WI38 (cell line): ENCODE results near the gene NOMO2.
"Not testable (repeated sequence)": the region's sequence is repeated elsewhere in the genome, so short reads cannot be mapped to it uniquely, and the experiment has no call there.

ENCODE experiments used
- H3K4me3 ChIP-seq: 2 replicates; pipeline ENCODE4 v1.5.1; 2011; ENCODE audit warnings: low read depth, mild to moderate bottlenecking, control low read depth, low read length
- TF ChIP-seq, protein P1 (sequence below): IDR thresholded peaks from 2 replicates; pipeline ENCODE4 v1.5.1; 2012; ENCODE audit warnings: low read depth, mild to moderate bottlenecking, control low read depth, low read length

Gene NOMO2

DNA sequence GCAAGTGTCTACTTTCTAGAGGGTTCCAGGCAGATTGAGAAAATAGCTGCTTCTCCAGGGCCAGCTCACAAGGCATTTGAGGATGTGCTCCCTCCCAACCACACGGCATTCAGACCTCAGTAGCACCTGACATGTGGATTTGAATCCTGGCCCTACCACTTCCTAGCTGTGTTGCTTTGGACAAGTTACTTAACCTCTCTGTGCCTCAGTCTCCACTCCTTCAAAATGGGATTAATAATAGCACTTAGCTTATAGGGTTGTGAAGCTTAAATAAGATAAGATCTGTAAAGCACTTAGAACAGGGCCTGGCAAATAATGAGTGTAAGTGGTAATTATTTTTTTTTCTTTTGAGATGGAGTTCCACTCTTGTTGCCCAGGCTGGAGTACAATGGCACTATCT lies 21.0 kb upstream of the NOMO2 start:
- TF ChIP-seq, protein P1, sequence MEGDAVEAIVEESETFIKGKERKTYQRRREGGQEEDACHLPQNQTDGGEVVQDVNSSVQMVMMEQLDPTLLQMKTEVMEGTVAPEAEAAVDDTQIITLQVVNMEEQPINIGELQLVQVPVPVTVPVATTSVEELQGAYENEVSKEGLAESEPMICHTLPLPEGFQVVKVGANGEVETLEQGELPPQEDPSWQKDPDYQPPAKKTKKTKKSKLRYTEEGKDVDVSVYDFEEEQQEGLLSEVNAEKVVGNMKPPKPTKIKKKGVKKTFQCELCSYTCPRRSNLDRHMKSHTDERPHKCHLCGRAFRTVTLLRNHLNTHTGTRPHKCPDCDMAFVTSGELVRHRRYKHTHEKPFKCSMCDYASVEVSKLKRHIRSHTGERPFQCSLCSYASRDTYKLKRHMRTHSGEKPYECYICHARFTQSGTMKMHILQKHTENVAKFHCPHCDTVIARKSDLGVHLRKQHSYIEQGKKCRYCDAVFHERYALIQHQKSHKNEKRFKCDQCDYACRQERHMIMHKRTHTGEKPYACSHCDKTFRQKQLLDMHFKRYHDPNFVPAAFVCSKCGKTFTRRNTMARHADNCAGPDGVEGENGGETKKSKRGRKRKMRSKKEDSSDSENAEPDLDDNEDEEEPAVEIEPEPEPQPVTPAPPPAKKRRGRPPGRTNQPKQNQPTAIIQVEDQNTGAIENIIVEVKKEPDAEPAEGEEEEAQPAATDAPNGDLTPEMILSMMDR: no peak
- H3K4me3 ChIP-seq: no peak overlapping the region

DNA sequence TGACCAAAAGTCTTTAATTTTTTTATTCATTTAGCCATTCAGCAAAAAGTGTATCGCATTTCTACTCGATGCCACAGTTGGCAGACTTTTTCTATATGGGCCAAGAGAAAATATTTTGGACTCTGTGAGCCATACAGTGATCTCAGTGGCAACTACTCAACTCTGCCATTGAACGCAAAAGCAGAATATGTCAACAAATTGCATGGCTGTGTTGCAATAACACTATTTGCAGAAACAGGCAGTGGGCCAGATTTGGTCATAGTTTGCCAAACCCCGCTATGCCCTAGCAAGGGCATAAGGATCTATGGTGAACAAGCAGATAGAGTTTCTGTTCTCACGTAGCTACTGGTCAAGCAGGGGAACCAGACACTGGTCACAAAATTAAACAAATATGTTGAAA lies 18.5 kb upstream of the NOMO2 start:
- not testable (repeated sequence) for H3K4me3 ChIP-seq

DNA sequence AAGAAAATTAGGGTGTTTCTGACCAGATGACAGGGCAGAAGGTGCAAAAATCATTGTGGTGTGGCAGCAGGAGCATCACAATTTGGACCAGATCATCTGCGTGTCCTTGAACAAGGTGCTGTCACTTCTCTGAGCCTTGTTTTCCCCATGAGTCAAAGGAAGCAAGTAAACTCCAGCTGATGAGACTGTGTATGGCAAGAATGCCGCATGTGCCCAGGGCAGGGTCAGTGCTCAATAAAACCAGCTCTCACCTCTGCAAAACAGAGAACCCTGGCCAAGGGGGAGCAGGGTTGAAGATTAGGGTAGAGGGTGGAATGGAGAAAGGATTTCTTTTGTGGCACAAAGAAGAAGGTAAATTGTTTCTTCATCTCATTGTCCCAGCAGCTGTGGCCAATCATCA lies 17.4 kb upstream of the NOMO2 start:
- H3K4me3 ChIP-seq: not testable (repeated sequence)

DNA sequence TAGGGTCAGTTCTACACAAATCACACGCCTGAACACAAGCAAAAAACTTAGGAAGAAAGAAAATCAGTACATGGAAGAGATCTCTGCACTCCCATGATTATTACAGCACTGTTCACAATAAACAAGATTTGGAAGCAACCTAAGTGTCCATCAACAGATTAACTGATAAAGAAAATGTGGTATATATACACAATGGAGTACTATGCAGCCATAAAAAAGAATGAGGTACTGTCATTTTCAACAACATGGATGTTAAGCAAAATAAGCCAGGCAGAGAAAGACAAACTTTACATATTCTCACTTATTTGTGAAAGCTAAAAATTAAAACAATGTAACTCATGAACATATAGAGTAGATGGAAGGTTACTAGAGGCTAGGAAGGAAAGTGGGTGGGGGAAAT lies 16.0 kb upstream of the NOMO2 start:
- not testable (repeated sequence) for H3K4me3 ChIP-seq

DNA sequence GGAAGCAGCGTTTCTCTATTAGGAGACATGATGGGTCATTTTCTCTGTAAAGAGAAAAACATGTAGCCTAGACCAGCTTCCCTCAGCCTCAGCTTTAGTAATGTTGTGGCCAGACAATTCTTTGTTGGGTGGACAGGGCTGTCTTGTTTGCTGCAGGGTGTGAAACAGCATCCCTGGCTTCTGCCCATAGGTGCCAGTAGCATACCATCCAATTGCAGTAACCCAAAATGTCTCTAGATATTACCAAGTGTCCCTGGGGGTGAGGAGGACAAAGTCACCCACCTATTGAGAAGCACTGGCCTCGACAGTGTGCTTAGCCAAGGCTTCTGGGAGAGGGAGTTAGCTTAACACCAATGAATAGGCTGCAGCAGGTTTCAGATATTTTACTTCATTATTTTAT lies 14.0 kb upstream of the NOMO2 start:
- H3K4me3 ChIP-seq: not testable (repeated sequence)

DNA sequence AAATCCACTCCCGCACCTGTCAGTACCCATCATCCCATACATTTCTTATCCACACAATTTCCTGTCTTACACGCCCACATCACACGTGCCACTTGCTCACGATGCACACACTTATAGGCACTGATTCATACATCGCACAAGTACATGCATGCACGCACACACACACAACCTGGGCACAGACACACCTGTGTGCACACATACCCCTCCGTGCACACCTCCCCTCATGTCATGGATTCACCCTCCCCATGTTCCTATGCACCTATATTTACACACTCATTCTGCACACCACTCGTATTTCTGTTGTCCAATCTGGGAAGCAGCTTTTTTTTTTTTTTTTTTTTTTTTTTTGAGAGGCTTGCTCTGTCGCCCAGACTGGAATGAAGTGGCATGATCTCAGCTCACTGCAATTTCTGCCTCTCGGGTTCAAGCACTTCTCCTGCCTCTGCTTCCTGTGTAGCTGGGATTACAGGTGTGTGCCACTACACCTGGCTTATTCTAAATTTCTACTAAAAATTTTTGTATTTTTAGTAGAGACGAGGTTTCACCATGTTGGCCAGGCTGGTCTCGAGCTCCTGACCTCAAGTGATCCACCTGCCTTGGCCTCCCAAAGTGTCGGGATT lies 13.5 kb upstream of the NOMO2 start:
- not testable (repeated sequence) for H3K4me3 ChIP-seq

DNA sequence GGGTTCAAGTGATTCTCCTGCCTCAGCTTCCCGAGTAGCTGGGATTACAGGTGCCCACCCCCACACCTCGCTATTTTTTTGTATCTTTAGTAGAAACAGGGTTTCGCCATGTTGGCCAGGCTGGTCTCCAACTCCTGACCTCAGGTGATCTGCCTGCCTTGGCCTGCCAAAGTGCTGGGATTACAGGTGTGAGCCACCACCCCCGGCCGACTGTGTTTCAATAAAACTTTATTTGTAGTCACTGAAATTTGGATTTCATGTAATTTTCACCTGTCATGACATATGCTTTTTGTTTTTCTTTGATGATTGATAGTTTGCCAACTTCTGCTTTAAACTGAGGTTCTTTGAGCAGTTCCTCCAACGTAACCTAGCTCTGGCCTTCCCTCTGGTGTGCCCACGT lies 12.0 kb upstream of the NOMO2 start:
- H3K4me3 ChIP-seq: not testable (repeated sequence)

DNA sequence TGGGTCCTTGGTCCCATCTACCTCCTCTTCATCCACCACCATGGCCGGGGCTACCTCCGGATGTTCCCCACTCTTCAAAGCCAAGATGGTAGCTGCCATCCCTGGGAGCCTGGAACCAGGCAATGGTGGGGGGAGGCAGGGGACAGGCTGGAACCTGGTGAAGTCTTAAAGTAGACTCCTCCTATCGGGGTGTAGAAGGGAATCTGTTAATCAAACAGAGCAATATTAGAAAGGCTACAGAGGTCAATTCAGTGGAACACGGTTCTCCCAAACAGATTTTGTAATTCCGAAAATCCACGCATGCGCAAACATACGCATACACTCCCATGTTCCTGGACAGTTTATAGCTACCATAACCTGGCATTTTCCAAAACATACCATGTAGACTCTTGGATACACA lies 11.1 kb upstream of the NOMO2 start:
- not testable (repeated sequence) for H3K4me3 ChIP-seq

DNA sequence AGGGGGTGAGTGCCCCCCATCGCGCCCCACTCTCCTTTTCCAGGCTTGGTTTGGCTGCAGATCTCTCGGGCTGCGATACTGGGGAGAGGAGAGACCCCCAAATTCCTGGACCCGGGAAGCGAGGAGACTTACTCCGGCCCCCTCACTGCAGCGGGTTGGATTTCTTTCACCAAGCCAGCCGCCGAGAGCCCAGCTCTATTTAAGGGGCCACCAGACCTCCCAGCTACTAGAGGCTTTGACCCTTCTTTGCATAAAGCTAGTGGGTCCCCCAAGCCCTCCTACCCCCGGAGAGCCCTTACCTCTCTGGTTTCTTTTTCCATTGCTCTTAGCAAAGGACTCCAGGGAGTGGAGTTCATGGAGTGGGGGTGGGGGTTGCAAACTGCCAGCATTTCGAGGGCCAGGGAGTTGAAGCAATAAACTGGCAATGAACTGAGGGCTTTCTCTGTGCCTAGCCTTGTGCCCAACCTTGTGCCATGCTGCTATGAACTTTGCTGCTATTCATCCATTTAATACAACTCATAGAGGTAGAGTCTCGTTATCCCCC lies 9.5 kb upstream of the NOMO2 start:
- not testable (repeated sequence) for H3K4me3 ChIP-seq

DNA sequence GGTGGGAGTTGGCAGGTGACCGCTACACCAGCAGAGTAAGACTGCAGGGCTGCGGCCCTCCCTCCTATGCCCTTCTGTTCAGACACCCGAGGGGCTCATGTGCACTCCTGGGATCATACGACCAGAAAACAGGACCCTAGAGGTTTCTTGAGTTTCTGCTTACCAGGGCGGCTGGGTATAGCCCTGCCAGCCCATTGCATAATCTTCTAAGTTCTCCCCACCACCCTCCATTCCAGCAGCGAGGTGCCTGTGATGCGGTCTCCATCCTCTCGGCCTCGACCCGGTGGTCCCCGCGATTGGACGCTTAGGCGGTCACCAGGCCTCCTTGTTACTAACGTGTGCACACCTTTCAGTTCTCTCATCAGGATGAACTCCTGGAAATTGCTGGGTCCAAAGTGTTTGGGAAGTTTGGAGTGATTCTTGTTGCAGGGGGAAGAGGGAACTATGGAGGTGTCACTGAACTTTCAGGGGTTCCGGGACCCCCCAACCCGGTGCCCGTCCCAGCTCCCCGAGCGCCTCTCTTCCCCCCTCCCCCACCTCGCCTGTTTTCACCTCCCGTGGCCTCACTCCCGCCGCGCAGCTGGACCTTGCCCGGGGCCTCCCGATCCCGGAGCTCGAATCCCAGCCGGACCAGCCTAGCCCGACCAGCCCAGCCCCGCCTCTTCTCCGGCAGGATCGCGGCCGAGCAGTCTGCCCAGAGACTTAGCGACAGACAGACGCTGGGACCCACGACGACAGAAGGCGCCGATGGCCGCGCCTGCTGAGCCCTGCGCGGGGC lies 8.8 kb upstream of the NOMO2 start:
- H3K4me3 ChIP-seq: not testable (repeated sequence)

DNA sequence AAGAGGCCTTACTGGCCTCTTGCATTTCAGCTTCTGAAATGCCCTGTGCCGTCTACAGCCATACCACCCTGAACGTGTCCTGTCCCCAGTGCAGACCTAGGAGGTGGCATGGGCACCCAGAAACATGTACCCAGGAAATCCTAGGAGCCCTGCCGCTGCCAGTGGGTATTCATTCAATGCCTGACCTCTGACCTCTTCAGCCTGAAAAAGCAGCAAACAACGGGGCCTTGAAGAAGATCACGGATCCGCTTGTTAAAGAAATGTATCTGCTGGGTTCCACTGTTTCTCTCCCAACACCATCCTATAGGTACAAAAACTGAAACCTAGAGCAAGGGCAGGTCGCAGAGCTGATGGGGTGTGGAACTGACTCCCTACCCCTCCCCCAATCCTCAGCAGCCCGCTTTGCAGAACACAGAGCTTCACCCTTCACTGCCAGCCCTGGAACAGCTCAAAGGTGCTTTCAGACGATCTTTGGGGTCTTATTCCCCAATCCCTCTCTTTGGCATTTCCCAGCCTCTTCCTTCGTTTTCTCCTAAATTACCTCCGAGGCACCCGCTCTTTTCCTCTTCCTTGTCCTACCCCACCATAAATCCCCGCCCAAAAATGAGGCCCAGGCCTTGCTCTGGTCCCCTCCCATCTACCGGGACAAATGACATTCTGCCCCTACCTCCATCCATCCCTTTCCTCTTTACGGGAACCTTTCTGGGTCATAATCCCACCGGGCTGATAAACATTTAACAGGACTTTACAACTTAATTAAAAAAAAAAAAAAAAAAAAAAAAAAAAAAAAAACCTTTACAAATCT lies 1.3 kb downstream of the NOMO2 start:
- peak overlapping the region; percentile 58 for H3K4me3 ChIP-seq

DNA sequence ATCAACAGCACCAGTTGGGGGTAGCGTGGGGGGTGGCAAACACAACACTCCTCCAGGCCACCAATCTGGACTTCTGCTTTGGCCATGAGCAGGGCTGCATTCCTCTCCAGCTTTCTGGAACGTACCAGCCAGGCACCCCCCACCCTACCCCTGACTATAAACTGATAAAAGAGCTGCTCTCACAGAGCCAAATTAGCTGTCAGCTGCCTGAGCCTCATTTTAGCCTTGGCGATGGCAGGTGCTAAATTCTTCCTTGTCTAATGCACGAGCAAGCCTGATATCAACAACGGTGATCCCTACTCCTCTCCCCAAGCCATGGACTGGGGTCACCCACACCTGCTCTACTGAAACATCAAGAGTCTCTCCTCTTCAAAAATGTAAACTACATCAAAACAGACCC lies 8.2 kb downstream of the NOMO2 start:
- not testable (repeated sequence) for H3K4me3 ChIP-seq

DNA sequence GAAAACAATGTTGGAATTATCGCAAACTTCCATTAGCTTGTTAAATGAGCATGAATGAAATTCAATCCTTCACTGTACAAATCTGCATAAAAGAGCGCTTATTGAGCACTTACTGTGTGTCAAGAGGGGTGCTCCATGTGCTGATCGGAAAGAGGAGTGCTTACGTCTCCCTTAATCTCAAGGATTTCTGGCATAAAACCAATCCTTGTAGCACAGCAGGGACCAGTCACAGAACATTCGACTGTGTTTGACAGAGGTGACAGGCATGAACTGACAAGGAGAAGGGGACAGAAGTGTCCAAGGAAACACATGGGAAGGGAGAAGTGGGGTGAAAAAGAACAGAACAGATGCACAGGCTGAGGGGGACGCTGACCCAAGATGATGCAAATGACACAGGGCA lies 14.5 kb downstream of the NOMO2 start:
- H3K4me3 ChIP-seq: not testable (repeated sequence)

DNA sequence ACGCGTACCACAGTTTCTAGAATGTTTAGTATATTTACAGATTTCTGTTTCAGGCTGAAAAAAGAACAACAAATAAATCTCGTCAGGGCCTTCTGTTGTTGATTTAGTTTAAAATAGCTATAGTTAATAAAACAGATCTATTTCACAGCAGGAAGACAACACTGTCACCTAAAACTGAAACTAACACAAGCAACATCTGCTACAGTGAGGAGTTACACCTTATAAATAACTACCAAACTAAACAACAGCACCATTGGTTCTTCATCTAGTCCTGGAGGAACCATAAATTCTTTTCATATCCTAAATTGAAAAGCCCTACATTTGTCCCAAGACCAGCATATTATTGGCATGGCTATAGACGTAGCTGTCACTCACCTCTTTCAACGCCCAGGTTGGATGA lies 15.0 kb downstream of the NOMO2 start:
- not testable (repeated sequence) for H3K4me3 ChIP-seq

DNA sequence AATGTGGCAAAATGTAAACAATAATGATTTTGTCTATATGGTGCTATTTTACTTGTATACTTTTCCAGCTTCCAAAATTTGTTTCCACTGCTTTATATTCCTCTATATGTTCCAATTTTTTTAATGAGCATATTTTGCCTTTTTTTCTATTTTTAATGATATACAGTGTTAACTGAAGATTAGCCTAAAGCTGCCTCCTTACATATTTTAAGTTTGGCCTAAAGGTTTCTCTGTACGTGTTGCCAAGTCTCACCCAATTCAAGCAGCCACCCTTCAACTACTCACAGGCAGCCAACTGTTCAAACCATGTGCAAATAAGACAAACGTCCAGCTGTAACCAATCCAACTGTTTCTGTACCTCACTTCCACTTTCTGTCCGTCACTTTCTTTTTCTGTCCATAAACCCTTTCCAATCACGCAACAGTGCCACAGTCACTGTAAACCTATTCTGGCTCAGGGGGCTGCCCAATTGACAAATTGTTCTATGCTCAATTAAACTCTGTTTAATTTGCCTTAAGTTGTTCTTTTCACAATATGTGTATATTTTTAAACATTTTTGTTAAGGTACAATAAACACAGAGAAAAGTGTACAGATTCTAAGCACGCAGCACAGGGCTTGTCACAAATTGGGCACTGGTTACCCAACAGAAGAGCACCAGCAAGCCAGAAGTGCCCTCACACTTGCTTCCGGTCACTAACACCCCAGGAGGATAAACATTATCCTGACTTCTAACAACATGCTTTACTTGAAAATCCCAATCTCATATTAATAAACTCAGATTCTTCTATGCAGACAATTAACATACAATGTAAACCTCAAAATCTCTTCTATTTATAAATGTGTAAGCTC lies 17.4 kb downstream of the NOMO2 start:
- H3K4me3 ChIP-seq: not testable (repeated sequence)

DNA sequence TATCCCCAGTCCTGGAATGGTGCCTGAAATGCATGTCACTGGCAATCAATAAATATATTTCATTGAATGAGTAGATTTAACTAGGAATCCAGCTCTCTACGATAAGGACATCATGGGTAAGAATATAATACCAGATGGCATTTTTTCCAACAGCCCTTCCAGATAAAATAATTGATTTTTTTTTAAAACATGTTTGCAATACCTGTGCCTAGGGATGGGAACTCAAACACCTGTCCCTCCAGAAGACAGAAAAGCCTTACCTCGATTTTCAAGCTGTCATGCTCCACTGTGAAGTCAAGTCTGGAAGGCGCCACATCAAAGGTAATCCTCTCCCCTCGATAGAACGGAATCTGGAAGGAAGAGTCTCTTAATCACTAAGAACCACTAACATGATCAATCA lies 20.0 kb downstream of the NOMO2 start:
- not testable (repeated sequence) for H3K4me3 ChIP-seq

DNA sequence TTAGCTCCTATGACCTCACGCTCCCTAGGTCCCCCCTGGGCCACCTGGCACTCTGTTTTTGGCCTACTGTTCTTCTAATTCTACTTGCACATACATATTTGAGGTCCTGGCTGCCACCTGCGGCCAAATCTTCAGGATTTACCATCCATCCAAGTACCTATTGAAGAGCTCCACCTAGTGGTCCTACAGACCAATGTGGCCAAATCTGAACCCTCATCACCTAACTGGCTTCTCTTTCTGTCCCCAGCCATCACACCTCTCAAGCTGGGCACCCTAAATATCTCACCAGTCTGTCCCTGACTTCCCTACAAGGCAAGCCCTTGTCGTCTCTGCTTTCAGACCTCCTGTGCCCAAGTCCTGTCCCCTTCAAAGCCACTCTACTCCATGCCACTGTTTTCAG lies 24.9 kb downstream of the NOMO2 start:
- not testable (repeated sequence) for H3K4me3 ChIP-seq

DNA sequence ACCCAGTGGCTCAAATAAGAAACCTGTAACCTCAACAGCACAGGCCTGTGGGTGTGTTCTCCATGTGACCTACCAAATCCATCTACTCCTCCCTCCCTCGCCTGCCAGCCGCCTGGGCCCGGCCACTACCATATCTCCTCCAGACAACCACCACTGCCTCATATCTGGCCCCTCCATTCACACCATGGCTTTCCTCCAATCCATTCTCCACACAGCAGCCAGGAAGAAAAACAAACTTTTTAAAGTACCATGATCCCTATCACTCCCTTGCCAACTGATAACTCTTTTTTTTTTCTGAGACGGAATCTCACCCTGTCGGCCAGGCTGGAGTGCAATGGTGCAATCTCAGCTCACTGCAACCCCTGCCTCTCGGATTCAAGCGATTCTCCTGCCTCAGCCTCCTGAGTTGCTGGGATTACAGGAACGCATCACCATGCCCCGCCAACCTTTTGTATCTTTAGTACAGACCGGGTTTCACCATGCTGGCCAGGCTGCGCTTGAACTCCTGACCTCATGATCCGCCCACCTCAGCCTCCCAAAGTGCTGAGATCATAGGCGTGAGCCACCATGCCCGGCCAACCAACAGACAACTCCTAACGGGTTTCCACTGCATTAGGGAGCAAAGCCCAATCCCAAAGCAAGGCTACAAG lies 26.3 kb downstream of the NOMO2 start:
- H3K4me3 ChIP-seq: not testable (repeated sequence)
